NT2/D1 (cell line): Measurements from ENCODE around the gene IGF2R.

Experiments
- YY1 ChIP-seq: IDR thresholded peaks from 2 replicates; pipeline ENCODE4 v1.6.1; 2011; ENCODE audit not compliant: insufficient read length, insufficient read depth
- ZNF274 ChIP-seq: IDR thresholded peaks from 2 replicates; pipeline ENCODE4 v1.6.1; 2011; ENCODE audit warnings: mild to moderate bottlenecking, low read depth, low read length

GRCh38 chr6:159966981-159967380, 1.9 kb upstream of the IGF2R start:
- TF ChIP-seq YY1 (no peak), ZNF274 (no peak)
